HEK293 (cell line): ENCODE data around the gene RAE1.

Experiments
- CTCF ChIA-PET: fragments of 350-600 bp; formaldehyde crosslinking; extraction: SDS; loops from one replicate; lab custom pipeline; 2021; ENCODE audit warnings: antibody characterized with exemption; lab: Yijun Ruan, JAX
- POLR2A ChIA-PET: fragments of 300-600 bp; formaldehyde crosslinking; extraction: SDS; loops from one replicate; lab custom pipeline; 2020; ENCODE audit warnings: antibody characterized with exemption, inconsistent platforms; lab: Yijun Ruan, JAX
- H3K27ac ChIP-seq: fragments of 200-500 bp; sonication (Bioruptor generic); 2 replicates; pipeline ENCODE4 v1.5.1; 2014; ENCODE audit warnings: low read depth, low read length, control low read depth, inconsistent platforms; ENCODE audit errors: extremely low read depth
- H3K36me3 ChIP-seq, 2 experiments: fragments of 200-500 bp in 1 of 2; sonication (Bioruptor generic) in 1 of 2; 1 replicate in 1 of 2; 2 replicates in 1 of 2; pipeline ENCODE4 v1.5.1; 2014 to 2017; ENCODE audit warnings: inconsistent platforms in 2 of 2, low read length in 2 of 2; ENCODE audit not compliant: control insufficient read depth in 2 of 2, insufficient read depth in 1 of 2
- H3K4me1 ChIP-seq: fragments of 200-500 bp; sonication (Bioruptor generic); 2 replicates; pipeline ENCODE4 v1.5.1; 2014; ENCODE audit warnings: mild to moderate bottlenecking, low read length, inconsistent platforms; ENCODE audit not compliant: control insufficient read depth, insufficient read depth
- H3K4me3 ChIP-seq: 2 replicates; pipeline ENCODE4 v1.5.1; 2011; ENCODE audit warnings: low read depth, mild to moderate bottlenecking, control low read depth, low read length, moderate library complexity
- H3K9me3 ChIP-seq: fragments of 200-500 bp; sonication (Bioruptor generic); 2 replicates; pipeline ENCODE4 v1.5.1; 2014; ENCODE audit warnings: low read depth, low read length, inconsistent platforms; ENCODE audit not compliant: control insufficient read depth, insufficient read depth
- GLIS2 ChIP-seq: fragments of 450-650 bp; formaldehyde crosslinking; IDR thresholded peaks from 2 replicates; pipeline ENCODE4 v1.5.1; 2016; ENCODE audit warnings: missing biosample characterization, missing genetic modification characterization
- HIC1 ChIP-seq: fragments of 450-650 bp; formaldehyde crosslinking; IDR thresholded peaks from 2 replicates; pipeline ENCODE4 v1.5.1; 2016; ENCODE audit warnings: missing biosample characterization, missing genetic modification characterization
- KLF9 ChIP-seq: fragments of 450-650 bp; formaldehyde crosslinking; IDR thresholded peaks from 2 replicates; pipeline ENCODE4 v1.5.1; 2016; ENCODE audit warnings: missing biosample characterization, missing genetic modification characterization, low read depth
- MYNN ChIP-seq: fragments of 450-650 bp; formaldehyde crosslinking; IDR thresholded peaks from 2 replicates; pipeline ENCODE4 v1.5.1; 2016; ENCODE audit warnings: missing biosample characterization, missing genetic modification characterization, borderline replicate concordance
- PRDM1 ChIP-seq: fragments of 450-650 bp; formaldehyde crosslinking; IDR thresholded peaks from 2 replicates; pipeline ENCODE4; 2016; ENCODE audit warnings: missing biosample characterization, missing genetic modification characterization
- REST ChIP-seq: fragments of 450-650 bp; formaldehyde crosslinking; IDR thresholded peaks from 2 replicates; pipeline ENCODE4 v1.5.1; 2016; ENCODE audit warnings: missing biosample characterization, missing genetic modification characterization
- SCRT1 ChIP-seq: fragments of 450-650 bp; formaldehyde crosslinking; IDR thresholded peaks from 2 replicates; pipeline ENCODE4 v1.5.1; 2016; ENCODE audit warnings: missing biosample characterization, missing genetic modification characterization, borderline replicate concordance
- SP3 ChIP-seq: fragments of 450-650 bp; formaldehyde crosslinking; IDR thresholded peaks from 2 replicates; pipeline ENCODE4 v1.5.1; 2016; ENCODE audit warnings: missing biosample characterization, missing genetic modification characterization
- ZBTB1 ChIP-seq: fragments of 450-650 bp; formaldehyde crosslinking; IDR thresholded peaks from 2 replicates; pipeline ENCODE4 v1.5.1; 2016; ENCODE audit warnings: missing biosample characterization, missing genetic modification characterization
- ZBTB11 ChIP-seq: fragments of 450-650 bp; formaldehyde crosslinking; conservative IDR thresholded peaks from 2 replicates; pipeline ENCODE4 v1.5.1; 2016; ENCODE audit warnings: low read depth, missing biosample characterization, missing genetic modification characterization
- ZBTB21 ChIP-seq: fragments of 450-650 bp; formaldehyde crosslinking; IDR thresholded peaks from 2 replicates; pipeline ENCODE4 v1.5.1; 2017; ENCODE audit warnings: missing biosample characterization, missing genetic modification characterization
- ZIC2 ChIP-seq: fragments of 450-650 bp; formaldehyde crosslinking; IDR thresholded peaks from 2 replicates; pipeline ENCODE4 v1.5.1; 2016; ENCODE audit warnings: missing biosample characterization, missing genetic modification characterization
- ZNF133 ChIP-seq: fragments of 450-650 bp; formaldehyde crosslinking; IDR thresholded peaks from 2 replicates; pipeline ENCODE4 v1.5.1; 2016; ENCODE audit warnings: missing biosample characterization, missing genetic modification characterization
- ZNF280C ChIP-seq: fragments of 450-650 bp; formaldehyde crosslinking; IDR thresholded peaks from 2 replicates; pipeline ENCODE4 v1.5.1; 2016; ENCODE audit warnings: missing biosample characterization, missing genetic modification characterization
- ZNF302 ChIP-seq: fragments of 450-650 bp; formaldehyde crosslinking; IDR thresholded peaks from 2 replicates; pipeline ENCODE4 v1.5.1; 2016; ENCODE audit warnings: missing biosample characterization, missing genetic modification characterization, low read depth
- ZNF426 ChIP-seq: fragments of 450-650 bp; formaldehyde crosslinking; IDR thresholded peaks from 2 replicates; pipeline ENCODE4 v1.5.1; 2017; ENCODE audit warnings: missing biosample characterization, missing genetic modification characterization, mild to moderate bottlenecking, inconsistent platforms, moderate library complexity
- ZNF521 ChIP-seq: fragments of 450-650 bp; formaldehyde crosslinking; IDR thresholded peaks from 2 replicates; pipeline ENCODE4 v1.5.1; 2017; ENCODE audit warnings: missing biosample characterization, mild to moderate bottlenecking, missing genetic modification characterization
- ZNF561 ChIP-seq: fragments of 450-650 bp; IDR thresholded peaks from 2 replicates; pipeline ENCODE4 v1.5.1; 2018; ENCODE audit warnings: missing biosample characterization, missing genetic modification characterization, borderline replicate concordance
- ZNF585B ChIP-seq: fragments of 450-650 bp; formaldehyde crosslinking; IDR thresholded peaks from 2 replicates; pipeline ENCODE4 v1.5.1; 2016; ENCODE audit warnings: missing biosample characterization, missing genetic modification characterization
- ZNF660 ChIP-seq: fragments of 450-650 bp; IDR thresholded peaks from 2 replicates; pipeline ENCODE4 v1.5.1; 2018; ENCODE audit warnings: missing biosample characterization, mild to moderate bottlenecking, missing genetic modification characterization
- ZNF704 ChIP-seq: fragments of 450-650 bp; formaldehyde crosslinking; IDR thresholded peaks from 2 replicates; pipeline ENCODE4 v1.5.1; 2016; ENCODE audit warnings: missing biosample characterization, missing genetic modification characterization

Gene RAE1

GRCh38 chr20:57378107-57378506 is 27.1 kb downstream of the RAE1 start:
- Histone ChIP-seq H3K4me1 (no peaks in the 10 kb centered on the region), H3K9me3 (no peaks in the 10 kb centered on the region), H3K4me3 (no peak overlapping the region), H3K27ac (no peak overlapping the region), H3K36me3 (peaks cover 16 to 82% of the 10 kb centered on the region in 2 experiments)
- CTCF ChIA-PET, result no interaction called here
- no peak for TF ChIP-seq ZBTB21 (tag by site-specific recombination)
- no peak for TF ChIP-seq ZIC2 (tag by site-specific recombination)
- no peak for TF ChIP-seq ZNF585B
- no peak for TF ChIP-seq REST (tag by site-specific recombination)
- TF ChIP-seq MYNN (tag by site-specific recombination), result no peak
- TF ChIP-seq ZNF426 (tag by site-specific recombination), result no peak
- TF ChIP-seq HIC1, result no peak
- TF ChIP-seq KLF9 (tag by site-specific recombination), result no peak
- TF ChIP-seq ZBTB11 (tag by site-specific recombination), result no peak
- no peak for TF ChIP-seq SCRT1 (tag by site-specific recombination)
- TF ChIP-seq ZNF521, result no peak
- POLR2A ChIA-PET, result no interaction called here

- Histone ChIP-seq H3K36me3 (peaks cover 16 to 76% of the 10 kb centered on the region in 2 experiments), H3K4me1 (no peaks in the 10 kb centered on the region), H3K4me3 (no peak overlapping the region), H3K9me3 (no peaks in the 10 kb centered on the region), H3K27ac (no peak overlapping the region)
- ChIA-PET CTCF (interaction anchor here (0.7 to 2.1 kb wide), 3 partner anchors 9 to 117 kb away, joined by 3 to 10 read pairs (median 4); no protein-coding TSS in a partner anchor), POLR2A (no interaction called here)
- TF ChIP-seq ZNF660, result no peak
- TF ChIP-seq ZNF704, result no peak
- TF ChIP-seq ZNF280C (tag by site-specific recombination), result no peak
- TF ChIP-seq ZNF561 (tag by site-specific recombination), result no peak
- TF ChIP-seq PRDM1 (tag by site-specific recombination), result no peak
- TF ChIP-seq GLIS2 (tag by site-specific recombination), result no peak
- TF ChIP-seq ZBTB1 (tag by site-specific recombination), result no peak
- TF ChIP-seq SP3 (tag by site-specific recombination), result no peak
- TF ChIP-seq ZNF302, result no peak
- no peak for TF ChIP-seq ZNF133 (tag by site-specific recombination)
Measured at GRCh38 chr20:57378646-57379262, 27.7 kb downstream of the RAE1 start.
